ENCODE measurements around the gene IGFALS. TPM values are rescaled to one million over a fixed set of nuclear protein-coding genes. Genes with fewer than 3 reads are reported as not detected.
A peak's percentile ranks its signal among the peaks of the same experiment; 100 is the strongest.

IGFALS gene
- total RNA-seq, 1 donor from 2014 or later, result 0.12 TPM

GRCh38 chr16:1766701-1767100, 26.8 kb downstream of the IGFALS start:
- Mint-ChIP-seq H3K27me3 (ENCODE audit: low read depth) (no peaks in the 10 kb centered on the region), H3K4me3 (ENCODE audit: unreplicated experiment) (no peak overlapping the region), H3K4me1 (ENCODE audit: low read depth) (peaks cover 9% of the 10 kb centered on the region), H3K9me3 (ENCODE audit: low read depth) (no peaks in the 10 kb centered on the region), H3K27ac (ENCODE audit: unreplicated experiment) (no peak overlapping the region), H3K36me3 (ENCODE audit: low read depth) (peaks cover 2% of the 10 kb centered on the region)
- no peak for TF ChIP-seq CTCF (IDR thresholded peaks at IDR 0.05)
- no peak for DNase-seq (ENCODE audit: low spot score)

GRCh38 chr16:1766231-1766630, 27.3 kb downstream of the IGFALS start:
- Mint-ChIP-seq H3K27ac (ENCODE audit: unreplicated experiment) (no peak overlapping the region), H3K36me3 (ENCODE audit: low read depth) (peaks cover 5% of the 10 kb centered on the region), H3K4me3 (ENCODE audit: unreplicated experiment) (no peak overlapping the region), H3K27me3 (ENCODE audit: low read depth) (no peaks in the 10 kb centered on the region), H3K9me3 (ENCODE audit: low read depth) (no peaks in the 10 kb centered on the region), H3K4me1 (ENCODE audit: low read depth) (peaks cover 8% of the 10 kb centered on the region)
- DNase-seq (ENCODE audit: low spot score), result no peak
- no peak for TF ChIP-seq CTCF (IDR thresholded peaks at IDR 0.05)

GRCh38 chr16:1765826-1766225, 27.7 kb downstream of the IGFALS start:
- H3K9me3 Mint-ChIP-seq (ENCODE audit: low read depth), result no peaks in the 10 kb centered on the region
- no peaks in the 10 kb centered on the region for H3K27me3 Mint-ChIP-seq (ENCODE audit: low read depth)
- H3K36me3 Mint-ChIP-seq (ENCODE audit: low read depth), result peaks cover 6% of the 10 kb centered on the region

GRCh38 chr16:1764971-1765370, 28.5 kb downstream of the IGFALS start:
- Mint-ChIP-seq H3K4me3 (ENCODE audit: unreplicated experiment) (no peak overlapping the region), H3K4me1 (ENCODE audit: low read depth) (peaks cover 3% of the 10 kb centered on the region), H3K36me3 (ENCODE audit: low read depth) (peaks cover 9% of the 10 kb centered on the region), H3K27ac (ENCODE audit: unreplicated experiment) (no peak overlapping the region), H3K9me3 (ENCODE audit: low read depth) (no peaks in the 10 kb centered on the region), H3K27me3 (ENCODE audit: low read depth) (no peaks in the 10 kb centered on the region)
- no peak for DNase-seq (ENCODE audit: low spot score)
- TF ChIP-seq CTCF (IDR thresholded peaks at IDR 0.05), result no peak

More at GRCh38 chr16:1765826-1766225, 27.7 kb downstream of the IGFALS start:
- Mint-ChIP-seq H3K4me1 (ENCODE audit: low read depth) (peaks cover 8% of the 10 kb centered on the region), H3K4me3 (ENCODE audit: unreplicated experiment) (no peak overlapping the region), H3K27ac (ENCODE audit: unreplicated experiment) (no peak overlapping the region)
- no peak for TF ChIP-seq CTCF (IDR thresholded peaks at IDR 0.05)
- DNase-seq (ENCODE audit: low spot score), result no peak

GRCh38 chr16:1763521-1764511, 29.7 kb downstream of the IGFALS start:
- H3K4me1 Mint-ChIP-seq (ENCODE audit: low read depth), result no peaks in the 10 kb centered on the region
- H3K27ac Mint-ChIP-seq (ENCODE audit: unreplicated experiment), result no peak overlapping the region
- peak; percentile 78 for TF ChIP-seq CTCF (IDR thresholded peaks at IDR 0.05)
- H3K27me3 Mint-ChIP-seq (ENCODE audit: low read depth), result no peaks in the 10 kb centered on the region
- no peak overlapping the region for H3K4me3 Mint-ChIP-seq (ENCODE audit: unreplicated experiment)
- DNase-seq (ENCODE audit: low spot score), result no peak
- H3K36me3 Mint-ChIP-seq (ENCODE audit: low read depth), result peaks cover 9% of the 10 kb centered on the region
- no peaks in the 10 kb centered on the region for H3K9me3 Mint-ChIP-seq (ENCODE audit: low read depth)

Measured in chondrocyte (in vitro differentiated cells).